Measurements from ENCODE around the gene INMT. TPM values are rescaled to one million over a fixed set of nuclear protein-coding genes. Genes with fewer than 3 reads are reported as not detected.

INMT gene
- total and polyA plus RNA-seq, 2 experiments from 2014 or later: 0.79 to 1.1 TPM

DNA sequence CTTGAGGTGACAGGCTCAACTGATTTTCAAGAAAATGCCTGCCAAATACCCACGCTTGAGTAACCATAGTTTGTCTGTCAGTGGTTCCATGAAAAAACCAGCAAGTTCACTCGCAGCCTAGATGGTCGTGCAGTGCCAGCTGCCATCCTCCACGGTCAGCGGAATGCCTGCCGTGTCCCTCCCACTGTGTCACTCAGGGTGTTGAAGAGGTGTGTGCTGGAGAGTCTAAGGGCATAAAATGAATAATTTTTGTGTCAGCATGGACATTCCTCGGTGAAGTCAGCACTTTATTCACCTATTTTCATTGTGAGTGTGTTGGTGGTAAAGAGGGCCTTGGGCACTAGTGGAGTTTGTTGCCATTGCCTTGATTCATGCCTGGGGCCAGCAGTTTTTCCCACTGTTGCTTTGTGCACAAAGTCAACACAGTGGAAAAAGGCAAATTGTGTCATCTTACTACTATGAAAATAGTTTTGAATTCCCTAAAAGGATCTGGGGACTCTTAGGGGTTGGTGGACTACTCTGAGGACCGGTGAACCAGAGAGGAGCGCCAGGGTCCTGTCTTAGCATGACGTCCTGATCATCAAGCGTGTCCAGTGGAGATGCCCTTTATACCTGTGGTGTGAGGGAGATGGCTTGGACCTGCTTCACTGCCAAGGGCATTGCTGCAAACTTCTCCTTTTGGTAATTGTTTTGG is 36.9 kb downstream of the INMT start:
- Histone ChIP-seq H3K27ac (ENCODE audit: low read depth) (no peak overlapping the region), H3K9me2 (ENCODE audit: insufficient read depth) (no peaks in the 10 kb centered on the region), H3K4me3 (no peak overlapping the region), H3K4me2 (no peak overlapping the region), H3F3A (replicated peaks; ENCODE audit: low read depth) (no peaks in the 10 kb centered on the region), H2AFZ (no peak overlapping the region), H3K79me2 (replicated peaks; ENCODE audit: insufficient read depth) (no peaks in the 10 kb centered on the region), H3K4me1 (ENCODE audit: insufficient read depth) (no peaks in the 10 kb centered on the region), H4K20me1 (replicated peaks; ENCODE audit: insufficient read depth) (no peaks in the 10 kb centered on the region), H3K27me3 (ENCODE audit: insufficient read depth) (no peaks in the 10 kb centered on the region), H3K36me3 (ENCODE audit: insufficient read depth) (no peaks in the 10 kb centered on the region)
- H3K27me3 Mint-ChIP-seq (ENCODE audit: insufficient read depth, low read depth, poor library complexity): no peaks in the 10 kb centered on the region
- no peaks in the 10 kb centered on the region for H3K9me3 Mint-ChIP-seq
- peaks cover 12% of the 10 kb centered on the region; the same call in 2 of the 3 replicates for H3K4me1 Mint-ChIP-seq
- no peak overlapping the region for H3K4me3 Mint-ChIP-seq
- no peaks in the 10 kb centered on the region; the same call in 1 of the 3 replicates for H3K36me3 Mint-ChIP-seq (ENCODE audit: low read depth)
- no peak overlapping the region for H3K27ac Mint-ChIP-seq
- DNase-seq (ENCODE audit: low spot score) (no peak), ATAC-seq (no peak)
- TF ChIP-seq ZNF114 (CRISPR knock-in tag; IDR thresholded peaks at IDR 0.05) (no peak), STAT1 (IDR thresholded peaks at IDR 0.05; ENCODE audit: unreplicated experiment) (no peak), EZH2phosphoT487 (IDR thresholded peaks at IDR 0.05; ENCODE audit: unreplicated experiment) (no peak)
- TF ChIP-seq, protein P1, sequence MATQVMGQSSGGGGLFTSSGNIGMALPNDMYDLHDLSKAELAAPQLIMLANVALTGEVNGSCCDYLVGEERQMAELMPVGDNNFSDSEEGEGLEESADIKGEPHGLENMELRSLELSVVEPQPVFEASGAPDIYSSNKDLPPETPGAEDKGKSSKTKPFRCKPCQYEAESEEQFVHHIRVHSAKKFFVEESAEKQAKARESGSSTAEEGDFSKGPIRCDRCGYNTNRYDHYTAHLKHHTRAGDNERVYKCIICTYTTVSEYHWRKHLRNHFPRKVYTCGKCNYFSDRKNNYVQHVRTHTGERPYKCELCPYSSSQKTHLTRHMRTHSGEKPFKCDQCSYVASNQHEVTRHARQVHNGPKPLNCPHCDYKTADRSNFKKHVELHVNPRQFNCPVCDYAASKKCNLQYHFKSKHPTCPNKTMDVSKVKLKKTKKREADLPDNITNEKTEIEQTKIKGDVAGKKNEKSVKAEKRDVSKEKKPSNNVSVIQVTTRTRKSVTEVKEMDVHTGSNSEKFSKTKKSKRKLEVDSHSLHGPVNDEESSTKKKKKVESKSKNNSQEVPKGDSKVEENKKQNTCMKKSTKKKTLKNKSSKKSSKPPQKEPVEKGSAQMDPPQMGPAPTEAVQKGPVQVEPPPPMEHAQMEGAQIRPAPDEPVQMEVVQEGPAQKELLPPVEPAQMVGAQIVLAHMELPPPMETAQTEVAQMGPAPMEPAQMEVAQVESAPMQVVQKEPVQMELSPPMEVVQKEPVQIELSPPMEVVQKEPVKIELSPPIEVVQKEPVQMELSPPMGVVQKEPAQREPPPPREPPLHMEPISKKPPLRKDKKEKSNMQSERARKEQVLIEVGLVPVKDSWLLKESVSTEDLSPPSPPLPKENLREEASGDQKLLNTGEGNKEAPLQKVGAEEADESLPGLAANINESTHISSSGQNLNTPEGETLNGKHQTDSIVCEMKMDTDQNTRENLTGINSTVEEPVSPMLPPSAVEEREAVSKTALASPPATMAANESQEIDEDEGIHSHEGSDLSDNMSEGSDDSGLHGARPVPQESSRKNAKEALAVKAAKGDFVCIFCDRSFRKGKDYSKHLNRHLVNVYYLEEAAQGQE (IDR thresholded peaks at IDR 0.05; ENCODE audit: unreplicated experiment): no peak
- TF ChIP-seq, protein P2, sequence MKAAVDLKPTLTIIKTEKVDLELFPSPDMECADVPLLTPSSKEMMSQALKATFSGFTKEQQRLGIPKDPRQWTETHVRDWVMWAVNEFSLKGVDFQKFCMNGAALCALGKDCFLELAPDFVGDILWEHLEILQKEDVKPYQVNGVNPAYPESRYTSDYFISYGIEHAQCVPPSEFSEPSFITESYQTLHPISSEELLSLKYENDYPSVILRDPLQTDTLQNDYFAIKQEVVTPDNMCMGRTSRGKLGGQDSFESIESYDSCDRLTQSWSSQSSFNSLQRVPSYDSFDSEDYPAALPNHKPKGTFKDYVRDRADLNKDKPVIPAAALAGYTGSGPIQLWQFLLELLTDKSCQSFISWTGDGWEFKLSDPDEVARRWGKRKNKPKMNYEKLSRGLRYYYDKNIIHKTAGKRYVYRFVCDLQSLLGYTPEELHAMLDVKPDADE (IDR thresholded peaks at IDR 0.05): no peak

DNA sequence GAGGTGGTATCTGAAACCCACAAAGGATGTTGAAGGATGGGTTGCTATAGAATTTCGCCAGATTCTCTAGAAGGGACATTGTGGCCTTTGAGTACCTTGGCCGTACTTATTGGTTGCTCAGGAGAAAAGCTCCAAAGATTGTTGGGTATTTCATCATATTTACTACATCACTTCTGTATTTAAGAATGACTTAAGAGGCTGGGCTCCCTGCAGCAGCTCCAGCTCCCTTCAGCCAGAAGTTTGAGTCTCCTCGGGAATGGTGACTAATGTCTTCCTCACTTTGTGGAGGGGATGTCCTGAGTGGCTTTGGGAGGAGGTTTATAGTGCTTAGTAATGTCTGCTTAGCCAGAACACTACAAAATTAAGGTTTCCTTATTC is 37.4 kb downstream of the INMT start:
- DNase-seq (ENCODE audit: low spot score) (no peak), ATAC-seq (no peak)
- Mint-ChIP-seq H3K36me3 (ENCODE audit: low read depth) (no peaks in the 10 kb centered on the region; the same call in 1 of the 3 replicates), H3K27ac (no peak overlapping the region), H3K9me3 (no peaks in the 10 kb centered on the region), H3K4me1 (peaks cover 12% of the 10 kb centered on the region; the same call in 2 of the 3 replicates), H3K27me3 (ENCODE audit: insufficient read depth, low read depth, poor library complexity) (no peaks in the 10 kb centered on the region), H3K4me3 (no peak overlapping the region)
- no peak overlapping the region for H3K27ac ChIP-seq (ENCODE audit: low read depth)
- no peaks in the 10 kb centered on the region for H3F3A ChIP-seq (replicated peaks; ENCODE audit: low read depth)
- H3K4me2 ChIP-seq: no peak overlapping the region
- no peaks in the 10 kb centered on the region for H4K20me1 ChIP-seq (replicated peaks; ENCODE audit: insufficient read depth)
- no peaks in the 10 kb centered on the region for H3K4me1 ChIP-seq (ENCODE audit: insufficient read depth)
- no peaks in the 10 kb centered on the region for H3K36me3 ChIP-seq (ENCODE audit: insufficient read depth)
- H2AFZ ChIP-seq: no peak overlapping the region
- H3K4me3 ChIP-seq: no peak overlapping the region
- no peaks in the 10 kb centered on the region for H3K79me2 ChIP-seq (replicated peaks; ENCODE audit: insufficient read depth)
- no peaks in the 10 kb centered on the region for H3K9me2 ChIP-seq (ENCODE audit: insufficient read depth)
- H3K27me3 ChIP-seq (ENCODE audit: insufficient read depth): no peaks in the 10 kb centered on the region
- no peak for TF ChIP-seq POLR2AphosphoS5 (IDR thresholded peaks at IDR 0.05; ENCODE audit: low read depth)
- no peak for TF ChIP-seq CREB1 (CRISPR knock-in tag; IDR thresholded peaks at IDR 0.05; ENCODE audit: low read depth)
- TF ChIP-seq EZH2phosphoT487 (IDR thresholded peaks at IDR 0.05; ENCODE audit: unreplicated experiment): no peak
- TF ChIP-seq ZNF331 (CRISPR knock-in tag; IDR thresholded peaks at IDR 0.05; ENCODE audit: low read depth): no peak
- TF ChIP-seq ZNF114 (CRISPR knock-in tag; IDR thresholded peaks at IDR 0.05): no peak
- TF ChIP-seq, protein P3, sequence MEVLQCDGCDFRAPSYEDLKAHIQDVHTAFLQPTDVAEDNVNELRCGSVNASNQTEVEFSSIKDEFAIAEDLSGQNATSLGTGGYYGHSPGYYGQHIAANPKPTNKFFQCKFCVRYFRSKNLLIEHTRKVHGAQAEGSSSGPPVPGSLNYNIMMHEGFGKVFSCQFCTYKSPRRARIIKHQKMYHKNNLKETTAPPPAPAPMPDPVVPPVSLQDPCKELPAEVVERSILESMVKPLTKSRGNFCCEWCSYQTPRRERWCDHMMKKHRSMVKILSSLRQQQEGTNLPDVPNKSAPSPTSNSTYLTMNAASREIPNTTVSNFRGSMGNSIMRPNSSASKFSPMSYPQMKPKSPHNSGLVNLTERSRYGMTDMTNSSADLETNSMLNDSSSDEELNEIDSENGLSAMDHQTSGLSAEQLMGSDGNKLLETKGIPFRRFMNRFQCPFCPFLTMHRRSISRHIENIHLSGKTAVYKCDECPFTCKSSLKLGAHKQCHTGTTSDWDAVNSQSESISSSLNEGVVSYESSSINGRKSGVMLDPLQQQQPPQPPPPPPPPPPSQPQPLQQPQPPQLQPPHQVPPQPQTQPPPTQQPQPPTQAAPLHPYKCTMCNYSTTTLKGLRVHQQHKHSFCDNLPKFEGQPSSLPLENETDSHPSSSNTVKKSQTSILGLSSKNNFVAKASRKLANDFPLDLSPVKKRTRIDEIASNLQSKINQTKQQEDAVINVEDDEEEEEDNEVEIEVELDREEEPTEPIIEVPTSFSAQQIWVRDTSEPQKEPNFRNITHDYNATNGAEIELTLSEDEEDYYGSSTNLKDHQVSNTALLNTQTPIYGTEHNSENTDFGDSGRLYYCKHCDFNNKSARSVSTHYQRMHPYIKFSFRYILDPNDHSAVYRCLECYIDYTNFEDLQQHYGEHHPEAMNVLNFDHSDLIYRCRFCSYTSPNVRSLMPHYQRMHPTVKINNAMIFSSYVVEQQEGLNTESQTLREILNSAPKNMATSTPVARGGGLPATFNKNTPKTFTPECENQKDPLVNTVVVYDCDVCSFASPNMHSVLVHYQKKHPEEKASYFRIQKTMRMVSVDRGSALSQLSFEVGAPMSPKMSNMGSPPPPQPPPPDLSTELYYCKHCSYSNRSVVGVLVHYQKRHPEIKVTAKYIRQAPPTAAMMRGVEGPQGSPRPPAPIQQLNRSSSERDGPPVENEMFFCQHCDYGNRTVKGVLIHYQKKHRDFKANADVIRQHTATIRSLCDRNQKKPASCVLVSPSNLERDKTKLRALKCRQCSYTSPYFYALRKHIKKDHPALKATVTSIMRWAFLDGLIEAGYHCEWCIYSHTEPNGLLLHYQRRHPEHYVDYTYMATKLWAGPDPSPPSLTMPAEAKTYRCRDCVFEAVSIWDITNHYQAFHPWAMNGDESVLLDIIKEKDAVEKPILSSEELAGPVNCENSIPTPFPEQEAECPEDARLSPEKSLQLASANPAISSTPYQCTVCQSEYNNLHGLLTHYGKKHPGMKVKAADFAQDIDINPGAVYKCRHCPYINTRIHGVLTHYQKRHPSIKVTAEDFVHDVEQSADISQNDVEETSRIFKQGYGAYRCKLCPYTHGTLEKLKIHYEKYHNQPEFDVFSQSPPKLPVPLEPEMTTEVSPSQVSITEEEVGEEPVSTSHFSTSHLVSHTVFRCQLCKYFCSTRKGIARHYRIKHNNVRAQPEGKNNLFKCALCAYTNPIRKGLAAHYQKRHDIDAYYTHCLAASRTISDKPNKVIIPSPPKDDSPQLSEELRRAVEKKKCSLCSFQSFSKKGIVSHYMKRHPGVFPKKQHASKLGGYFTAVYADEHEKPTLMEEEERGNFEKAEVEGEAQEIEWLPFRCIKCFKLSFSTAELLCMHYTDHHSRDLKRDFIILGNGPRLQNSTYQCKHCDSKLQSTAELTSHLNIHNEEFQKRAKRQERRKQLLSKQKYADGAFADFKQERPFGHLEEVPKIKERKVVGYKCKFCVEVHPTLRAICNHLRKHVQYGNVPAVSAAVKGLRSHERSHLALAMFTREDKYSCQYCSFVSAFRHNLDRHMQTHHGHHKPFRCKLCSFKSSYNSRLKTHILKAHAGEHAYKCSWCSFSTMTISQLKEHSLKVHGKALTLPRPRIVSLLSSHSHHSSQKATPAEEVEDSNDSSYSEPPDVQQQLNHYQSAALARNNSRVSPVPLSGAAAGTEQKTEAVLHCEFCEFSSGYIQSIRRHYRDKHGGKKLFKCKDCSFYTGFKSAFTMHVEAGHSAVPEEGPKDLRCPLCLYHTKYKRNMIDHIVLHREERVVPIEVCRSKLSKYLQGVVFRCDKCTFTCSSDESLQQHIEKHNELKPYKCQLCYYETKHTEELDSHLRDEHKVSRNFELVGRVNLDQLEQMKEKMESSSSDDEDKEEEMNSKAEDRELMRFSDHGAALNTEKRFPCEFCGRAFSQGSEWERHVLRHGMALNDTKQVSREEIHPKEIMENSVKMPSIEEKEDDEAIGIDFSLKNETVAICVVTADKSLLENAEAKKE (CRISPR knock-in tag; IDR thresholded peaks at IDR 0.05): no peak
- TF ChIP-seq EZH2 (IDR thresholded peaks at IDR 0.05; ENCODE audit: low read depth, unreplicated experiment): no peak

Data from GM23338 (cell line).